ENCODE measurements around the gene DNAJC30.
"Not testable (repeated sequence)": the region's sequence is repeated elsewhere in the genome, so short reads cannot be mapped to it uniquely, and the experiment has no call there.

Gene DNAJC30

GRCh38 chr7:73659983-73660382 lies 23.3 kb downstream of the DNAJC30 start:
- no peak for TF ChIP-seq TAF1 (IDR thresholded peaks at IDR 0.05; ENCODE audit: borderline replicate concordance, low read depth, low read length)
- no peak for TF ChIP-seq POLR2AphosphoS5 (IDR thresholded peaks at IDR 0.05; ENCODE audit: low read depth, low read length)
- TF ChIP-seq POLR2A (IDR thresholded peaks at IDR 0.05; ENCODE audit: low read depth, low read length): no peak

GRCh38 chr7:73655309-73655708 lies 27.9 kb downstream of the DNAJC30 start:
- FAIRE-seq; DNase-seq (ENCODE audit: insufficient read length): not testable (repeated sequence)

More at GRCh38 chr7:73659983-73660382, 23.3 kb downstream of the DNAJC30 start:
- DNase-seq (ENCODE audit: insufficient read length): no peak
- FAIRE-seq: no peak

- TF ChIP-seq POLR2AphosphoS5 (IDR thresholded peaks at IDR 0.05; ENCODE audit: low read depth, low read length): no peak
- TF ChIP-seq TAF1 (IDR thresholded peaks at IDR 0.05; ENCODE audit: borderline replicate concordance, low read depth, low read length): no peak
- no peak for TF ChIP-seq POLR2A (IDR thresholded peaks at IDR 0.05; ENCODE audit: low read depth, low read length)
- FAIRE-seq (no peak), DNase-seq (ENCODE audit: insufficient read length) (no peak)
Measured at GRCh38 chr7:73652541-73652949, 30.7 kb downstream of the DNAJC30 start.

GRCh38 chr7:73650524-73650923 lies 32.7 kb downstream of the DNAJC30 start:
- DNase-seq (ENCODE audit: insufficient read length) (no peak), FAIRE-seq (no peak)
- TF ChIP-seq POLR2A (IDR thresholded peaks at IDR 0.05; ENCODE audit: low read depth, low read length): no peak
- no peak for TF ChIP-seq TAF1 (IDR thresholded peaks at IDR 0.05; ENCODE audit: borderline replicate concordance, low read depth, low read length)
- no peak for TF ChIP-seq POLR2AphosphoS5 (IDR thresholded peaks at IDR 0.05; ENCODE audit: low read depth, low read length)

GRCh38 chr7:73649576-73649975 lies 33.7 kb downstream of the DNAJC30 start:
- TF ChIP-seq TAF1 (IDR thresholded peaks at IDR 0.05; ENCODE audit: borderline replicate concordance, low read depth, low read length) (no peak), POLR2AphosphoS5 (IDR thresholded peaks at IDR 0.05; ENCODE audit: low read depth, low read length) (no peak), POLR2A (IDR thresholded peaks at IDR 0.05; ENCODE audit: low read depth, low read length) (no peak)
- FAIRE-seq (no peak), DNase-seq (ENCODE audit: insufficient read length) (no peak)

GRCh38 chr7:73648593-73649332 lies 34.5 kb downstream of the DNAJC30 start:
- DNase-seq (ENCODE audit: insufficient read length) (no peak), FAIRE-seq (no peak)
- TF ChIP-seq POLR2AphosphoS5 (IDR thresholded peaks at IDR 0.05; ENCODE audit: low read depth, low read length) (no peak), POLR2A (IDR thresholded peaks at IDR 0.05; ENCODE audit: low read depth, low read length) (no peak), TAF1 (IDR thresholded peaks at IDR 0.05; ENCODE audit: borderline replicate concordance, low read depth, low read length) (no peak)

- no peak for FAIRE-seq
Measured at GRCh38 chr7:73647725-73648592, 35.3 kb downstream of the DNAJC30 start.

GRCh38 chr7:73646785-73647724 lies 36.2 kb downstream of the DNAJC30 start:
- DNase-seq (ENCODE audit: insufficient read length): no peak
- FAIRE-seq: no peak
- no peak for TF ChIP-seq TAF1 (IDR thresholded peaks at IDR 0.05; ENCODE audit: borderline replicate concordance, low read depth, low read length)
- TF ChIP-seq POLR2A (IDR thresholded peaks at IDR 0.05; ENCODE audit: low read depth, low read length): no peak

More at GRCh38 chr7:73647725-73648592, 35.3 kb downstream of the DNAJC30 start:
- TF ChIP-seq POLR2AphosphoS5 (IDR thresholded peaks at IDR 0.05; ENCODE audit: low read depth, low read length) (no peak), TAF1 (IDR thresholded peaks at IDR 0.05; ENCODE audit: borderline replicate concordance, low read depth, low read length) (no peak), POLR2A (IDR thresholded peaks at IDR 0.05; ENCODE audit: low read depth, low read length) (no peak)
- DNase-seq (ENCODE audit: insufficient read length): no peak

GRCh38 chr7:73645643-73646174 lies 37.5 kb downstream of the DNAJC30 start:
- DNase-seq (ENCODE audit: insufficient read length): no peak
- no peak for TF ChIP-seq POLR2AphosphoS5 (IDR thresholded peaks at IDR 0.05; ENCODE audit: low read depth, low read length)
- no peak for TF ChIP-seq TAF1 (IDR thresholded peaks at IDR 0.05; ENCODE audit: borderline replicate concordance, low read depth, low read length)
- TF ChIP-seq POLR2A (IDR thresholded peaks at IDR 0.05; ENCODE audit: low read depth, low read length): no peak
- FAIRE-seq: no peak

- DNase-seq (ENCODE audit: insufficient read length): no peak
- FAIRE-seq: no peak
- TF ChIP-seq TAF1 (IDR thresholded peaks at IDR 0.05; ENCODE audit: borderline replicate concordance, low read depth, low read length) (no peak), POLR2AphosphoS5 (IDR thresholded peaks at IDR 0.05; ENCODE audit: low read depth, low read length) (no peak), POLR2A (IDR thresholded peaks at IDR 0.05; ENCODE audit: low read depth, low read length) (no peak)
Measured at GRCh38 chr7:73644688-73645286, 38.5 kb downstream of the DNAJC30 start.
